ENCODE measurements around the gene SH3BP5.

SH3BP5 gene

DNA sequence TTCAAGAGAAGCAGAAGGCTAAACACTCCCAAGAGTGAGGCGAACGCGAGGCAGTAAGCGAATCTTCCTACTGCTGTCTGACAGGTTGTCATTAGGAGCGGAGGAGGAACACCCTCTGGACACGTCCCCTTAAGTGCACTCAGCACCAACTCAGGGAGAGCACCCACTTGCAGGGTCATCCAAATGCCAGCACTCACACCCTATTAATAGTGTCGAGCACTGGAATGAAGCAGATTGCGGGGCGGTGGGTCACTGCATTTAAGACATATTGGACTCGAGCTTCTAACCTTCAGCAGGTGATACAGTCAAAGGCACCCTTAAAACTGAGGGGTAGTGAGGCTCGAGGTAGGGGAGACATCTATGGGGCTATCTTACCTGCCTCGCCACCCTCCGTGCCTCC lies 28.7 kb downstream of the SH3BP5 start:
- Mint-ChIP-seq H3K9me3 (no peaks in the 10 kb centered on the region), H3K4me3 (peak overlapping the region; percentile 7), H3K27ac (no peak overlapping the region), H3K27me3 (no peaks in the 10 kb centered on the region), H3K4me1 (peaks cover 27% of the 10 kb centered on the region), H3K36me3 (ENCODE audit: low read depth) (peaks cover 1% of the 10 kb centered on the region)
- ATAC-seq (no peak), DNase-seq (no peak)

DNA sequence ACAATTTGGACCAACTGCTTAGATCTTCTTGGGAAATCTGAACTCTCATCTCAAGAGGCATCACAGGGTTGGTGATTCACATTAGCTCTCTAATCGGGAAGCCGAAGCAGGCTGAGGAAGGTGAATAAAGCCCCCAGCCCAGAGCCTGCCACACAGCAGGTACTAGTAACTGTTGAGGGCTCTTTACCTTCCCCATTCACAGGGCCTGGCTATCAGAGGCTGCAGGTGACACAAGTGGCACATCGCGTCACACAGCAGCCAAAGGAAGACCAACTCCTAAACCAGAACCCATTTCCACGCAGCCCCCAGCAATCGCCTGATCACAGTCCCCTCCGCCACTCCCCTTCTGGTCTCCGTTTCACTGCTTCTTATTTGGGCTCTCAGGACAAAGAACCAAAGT lies 29.2 kb downstream of the SH3BP5 start:
- Mint-ChIP-seq H3K36me3 (ENCODE audit: low read depth) (peaks cover 2% of the 10 kb centered on the region), H3K9me3 (no peaks in the 10 kb centered on the region), H3K27ac (no peak overlapping the region), H3K4me1 (peaks cover 29% of the 10 kb centered on the region), H3K4me3 (no peak overlapping the region), H3K27me3 (no peaks in the 10 kb centered on the region)
- no peak for ATAC-seq
- DNase-seq: no peak

DNA sequence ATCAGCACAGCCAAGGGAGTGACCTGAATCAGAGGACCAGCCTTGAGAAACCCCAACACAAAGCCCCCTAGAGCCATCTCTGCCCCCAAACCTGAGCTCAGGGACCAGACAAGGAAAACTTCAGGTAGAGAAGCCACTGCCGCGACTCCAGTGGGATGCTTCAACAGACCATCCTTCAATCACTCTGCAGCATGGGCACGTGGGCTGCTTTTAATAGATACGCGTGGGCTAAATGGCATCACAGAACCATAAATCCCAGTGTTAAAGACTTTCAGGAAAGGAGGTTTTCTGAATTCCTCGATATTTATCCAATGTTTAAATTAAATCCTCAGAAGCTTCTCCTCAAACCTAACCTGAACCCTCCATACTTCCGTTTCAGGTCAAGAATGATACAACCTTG lies 30.6 kb downstream of the SH3BP5 start:
- Mint-ChIP-seq H3K9me3 (no peaks in the 10 kb centered on the region), H3K36me3 (ENCODE audit: low read depth) (peaks cover 2% of the 10 kb centered on the region), H3K4me3 (no peak overlapping the region), H3K27me3 (no peaks in the 10 kb centered on the region), H3K27ac (no peak overlapping the region), H3K4me1 (peaks cover 35% of the 10 kb centered on the region)
- ATAC-seq (no peak), DNase-seq (no peak)

DNA sequence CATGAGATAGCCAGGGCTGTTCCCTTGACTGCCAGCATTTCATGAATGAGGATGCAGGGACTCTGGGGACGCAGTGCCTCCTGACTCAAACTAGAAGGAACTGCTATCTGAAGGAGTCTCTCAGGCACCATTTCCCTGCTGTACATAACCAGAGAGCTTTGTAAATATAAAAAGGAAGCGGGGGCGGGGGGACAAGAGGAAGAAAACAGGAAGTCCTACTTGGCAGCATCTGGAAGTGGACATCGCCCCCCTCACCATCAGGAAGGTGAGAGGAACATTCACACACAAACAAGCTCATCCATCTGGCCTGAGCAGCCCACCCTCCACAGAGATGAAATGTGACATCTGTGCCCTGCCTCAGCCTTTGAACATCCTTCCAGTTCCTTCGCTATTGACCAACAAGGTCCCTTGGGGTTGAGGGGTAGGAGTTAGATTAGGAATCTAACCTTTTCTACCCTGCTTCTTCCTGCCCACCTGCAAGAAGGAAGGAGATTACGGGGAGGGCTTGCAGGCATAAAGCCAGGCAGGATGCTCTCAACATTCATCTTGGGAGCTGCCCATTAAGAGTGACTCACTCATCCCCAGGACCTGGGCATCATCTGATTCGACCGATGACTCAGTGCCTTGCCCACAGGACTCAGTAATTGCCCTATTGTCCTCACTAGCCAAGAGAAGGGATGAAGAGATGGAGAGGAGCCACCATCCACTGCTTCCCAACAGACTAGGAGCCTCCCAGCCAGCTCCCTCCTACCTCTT lies 31.9 kb downstream of the SH3BP5 start:
- H3K27ac Mint-ChIP-seq: no peak overlapping the region
- DNase-seq (no peak), ATAC-seq (no peak)
- H3K27me3 Mint-ChIP-seq: no peaks in the 10 kb centered on the region
- H3K9me3 Mint-ChIP-seq: no peaks in the 10 kb centered on the region
- peaks cover 2% of the 10 kb centered on the region for H3K36me3 Mint-ChIP-seq (ENCODE audit: low read depth)
- H3K4me1 Mint-ChIP-seq: peaks cover 39% of the 10 kb centered on the region
- H3K4me3 Mint-ChIP-seq: no peak overlapping the region

DNA sequence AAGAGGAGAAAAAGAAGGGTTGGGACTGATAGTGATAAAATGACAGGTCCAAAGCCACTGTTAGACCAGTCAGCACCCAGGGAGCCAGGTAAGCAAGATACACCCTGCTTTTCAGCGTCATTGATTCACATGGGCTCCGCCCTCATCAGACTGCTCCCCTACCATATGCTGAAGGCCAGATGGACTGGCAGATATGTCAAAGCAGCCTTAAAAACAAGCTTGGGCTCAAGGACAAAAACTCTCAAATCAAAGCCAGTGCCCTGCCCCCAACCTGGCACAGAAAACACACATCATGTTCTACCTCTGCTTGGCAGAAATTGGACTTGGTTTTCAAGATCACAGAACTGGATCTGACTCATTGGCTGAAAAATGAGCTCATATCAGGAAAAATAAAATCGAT lies 33.4 kb downstream of the SH3BP5 start:
- DNase-seq (no peak), ATAC-seq (no peak)
- H3K9me3 Mint-ChIP-seq: no peaks in the 10 kb centered on the region
- peaks cover 47% of the 10 kb centered on the region for H3K4me1 Mint-ChIP-seq
- no peak overlapping the region for H3K4me3 Mint-ChIP-seq
- H3K36me3 Mint-ChIP-seq (ENCODE audit: low read depth): peaks cover 4% of the 10 kb centered on the region
- no peaks in the 10 kb centered on the region for H3K27me3 Mint-ChIP-seq
- no peak overlapping the region for H3K27ac Mint-ChIP-seq

DNA sequence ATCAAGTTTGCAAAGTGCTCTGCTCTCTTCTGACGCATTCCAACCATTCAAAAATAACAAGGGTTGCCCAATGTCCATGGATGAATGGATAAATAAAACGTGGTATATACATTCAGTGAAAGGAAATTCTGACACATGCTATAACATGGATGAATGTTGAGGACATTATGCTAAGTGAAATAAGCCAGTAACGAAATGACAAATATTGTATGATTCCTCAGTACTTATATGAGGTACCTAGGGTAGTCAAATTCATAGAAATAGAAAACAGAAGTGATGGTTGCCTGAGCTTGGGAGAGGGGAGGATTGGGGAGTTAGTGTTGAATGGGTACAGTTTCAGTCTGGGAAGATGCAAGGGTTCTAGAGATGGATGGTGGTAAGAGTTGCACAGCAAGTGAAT lies 33.9 kb downstream of the SH3BP5 start:
- peaks cover 47% of the 10 kb centered on the region for H3K4me1 Mint-ChIP-seq
- DNase-seq (no peak), ATAC-seq (no peak)
- no peak overlapping the region for H3K4me3 Mint-ChIP-seq
- H3K27me3 Mint-ChIP-seq: no peaks in the 10 kb centered on the region
- H3K27ac Mint-ChIP-seq: peak overlapping the region; percentile 1
- H3K9me3 Mint-ChIP-seq: no peaks in the 10 kb centered on the region
- peaks cover 4% of the 10 kb centered on the region for H3K36me3 Mint-ChIP-seq (ENCODE audit: low read depth)

DNA sequence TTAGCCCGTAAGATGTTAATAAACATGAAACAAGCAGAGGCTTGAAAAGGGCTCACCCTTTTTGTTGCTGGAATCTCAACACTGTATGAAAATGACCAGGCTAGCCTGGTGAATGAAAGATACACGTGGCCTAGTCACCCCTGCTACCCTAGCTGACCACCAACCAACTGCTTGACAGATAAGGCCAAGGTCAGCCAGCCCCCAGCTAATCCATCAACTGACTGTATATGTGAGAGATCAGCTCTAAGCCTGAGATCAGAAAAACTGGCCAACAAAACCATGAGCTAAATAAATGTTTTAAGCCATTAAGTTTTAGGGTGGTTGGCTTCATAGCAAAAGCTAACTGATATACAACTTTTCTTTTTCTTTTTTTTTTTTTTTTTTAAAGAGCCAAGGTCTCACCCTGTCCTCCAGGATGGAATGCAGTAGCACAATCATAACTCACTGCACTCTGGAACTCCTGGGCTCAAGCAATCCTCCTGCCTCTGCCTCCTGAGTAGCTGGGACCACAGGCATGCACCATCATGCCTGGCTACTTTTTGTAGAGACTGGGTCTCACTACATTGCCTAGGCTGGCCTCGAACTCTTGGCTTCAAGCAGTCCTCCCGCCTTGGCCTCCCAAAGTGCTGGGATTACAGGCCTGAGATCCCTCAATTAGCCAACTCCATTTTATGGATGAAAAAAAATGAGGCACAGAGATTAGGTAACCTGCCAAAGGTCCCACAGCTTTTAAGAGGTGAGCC lies 34.6 kb downstream of the SH3BP5 start:
- H3K4me3 Mint-ChIP-seq: no peak overlapping the region
- H3K27ac Mint-ChIP-seq: no peak overlapping the region
- no peak for ATAC-seq
- no peaks in the 10 kb centered on the region for H3K9me3 Mint-ChIP-seq
- peaks cover 4% of the 10 kb centered on the region for H3K36me3 Mint-ChIP-seq (ENCODE audit: low read depth)
- DNase-seq: no peak
- H3K27me3 Mint-ChIP-seq: no peaks in the 10 kb centered on the region
- peaks cover 52% of the 10 kb centered on the region for H3K4me1 Mint-ChIP-seq

DNA sequence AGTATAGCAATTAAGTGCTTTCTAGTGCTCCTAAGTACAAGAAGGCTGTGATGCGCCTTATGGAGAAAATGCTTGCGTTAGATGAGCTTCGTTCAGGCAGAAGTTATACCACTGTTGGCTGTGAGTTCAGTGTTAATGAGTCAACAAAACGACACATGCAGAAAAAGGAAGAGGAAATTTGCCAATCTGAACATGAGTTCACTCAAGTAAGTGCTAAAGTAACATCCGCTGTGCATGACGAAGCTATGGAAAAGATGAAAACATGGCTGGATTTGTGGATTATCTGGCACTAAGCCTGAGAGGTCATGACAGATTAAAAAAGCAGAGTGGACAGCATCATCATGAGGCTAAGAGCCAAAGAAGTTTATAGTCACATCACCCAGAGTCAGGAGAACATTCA lies 36.9 kb downstream of the SH3BP5 start:
- Mint-ChIP-seq H3K27me3 (no peaks in the 10 kb centered on the region), H3K9me3 (no peaks in the 10 kb centered on the region), H3K4me3 (no peak overlapping the region), H3K36me3 (ENCODE audit: low read depth) (peaks cover 4% of the 10 kb centered on the region), H3K4me1 (peaks cover 65% of the 10 kb centered on the region), H3K27ac (no peak overlapping the region)
- no peak for DNase-seq
- no peak for ATAC-seq

DNA sequence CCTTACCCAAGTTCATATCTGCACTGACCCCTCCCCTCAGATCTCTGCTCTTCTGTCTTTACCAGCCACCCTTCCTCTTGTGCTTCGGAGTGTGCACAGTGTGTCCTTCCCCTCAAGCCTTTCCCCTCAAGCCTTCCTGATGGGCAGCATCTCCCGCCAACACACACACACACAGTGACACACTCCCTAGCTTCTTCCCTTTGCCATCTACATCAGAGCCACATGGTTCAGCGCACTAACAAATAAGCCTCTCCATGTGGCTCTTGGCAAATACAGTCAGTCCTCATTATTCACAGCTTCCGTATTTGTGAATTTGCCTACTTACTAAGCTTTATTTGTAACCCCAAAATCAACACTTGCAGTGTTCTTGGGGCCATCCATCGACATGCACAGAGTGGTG lies 37.5 kb downstream of the SH3BP5 start:
- Mint-ChIP-seq H3K27ac (no peak overlapping the region), H3K36me3 (ENCODE audit: low read depth) (peaks cover 4% of the 10 kb centered on the region), H3K9me3 (no peaks in the 10 kb centered on the region), H3K4me1 (peaks cover 65% of the 10 kb centered on the region), H3K4me3 (no peak overlapping the region), H3K27me3 (no peaks in the 10 kb centered on the region)
- ATAC-seq (no peak), DNase-seq (no peak)

DNA sequence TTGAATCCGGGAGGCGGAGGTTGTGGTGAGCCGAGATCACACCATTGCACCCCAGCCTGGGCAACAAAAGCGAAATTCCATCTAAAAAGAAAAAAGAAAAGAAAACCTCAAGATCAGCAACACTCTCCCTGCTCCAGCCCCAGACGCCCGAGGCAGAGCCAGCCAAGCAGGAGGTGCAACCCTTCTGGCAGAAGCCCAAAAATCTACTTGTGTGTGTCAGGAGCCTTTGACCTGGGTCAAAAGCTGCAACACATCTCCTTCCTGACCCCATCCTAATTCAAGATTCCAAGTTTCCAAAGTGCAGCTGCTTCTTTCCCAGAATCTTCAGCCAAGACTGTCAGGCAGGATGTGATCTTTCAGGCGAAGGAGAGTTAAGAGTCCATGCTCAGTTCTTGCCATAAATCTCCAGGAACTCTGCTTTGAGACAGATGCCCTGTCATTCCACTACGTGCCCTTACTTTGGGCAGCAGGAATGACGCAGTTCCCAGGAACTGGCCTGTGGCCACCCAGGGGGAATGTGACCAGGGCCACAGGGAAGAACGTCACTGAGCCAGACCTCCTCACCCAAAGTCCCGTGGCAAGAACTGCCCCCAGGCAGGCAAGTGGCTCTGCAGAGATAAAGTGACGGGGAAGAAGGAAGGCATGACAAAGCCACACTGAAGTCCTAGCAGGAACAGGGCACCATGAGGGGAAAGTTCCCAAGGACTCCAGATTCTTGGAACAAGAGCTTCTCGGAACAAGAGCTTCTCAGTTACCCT lies 39.4 kb downstream of the SH3BP5 start:
- no peaks in the 10 kb centered on the region for H3K9me3 Mint-ChIP-seq
- H3K27me3 Mint-ChIP-seq: no peaks in the 10 kb centered on the region
- peaks cover 2% of the 10 kb centered on the region for H3K36me3 Mint-ChIP-seq (ENCODE audit: low read depth)
- no peak for DNase-seq
- ATAC-seq: no peak
- peaks cover 72% of the 10 kb centered on the region for H3K4me1 Mint-ChIP-seq
- H3K4me3 Mint-ChIP-seq: no peak overlapping the region
- H3K27ac Mint-ChIP-seq: peak overlapping the region; percentile 18

DNA sequence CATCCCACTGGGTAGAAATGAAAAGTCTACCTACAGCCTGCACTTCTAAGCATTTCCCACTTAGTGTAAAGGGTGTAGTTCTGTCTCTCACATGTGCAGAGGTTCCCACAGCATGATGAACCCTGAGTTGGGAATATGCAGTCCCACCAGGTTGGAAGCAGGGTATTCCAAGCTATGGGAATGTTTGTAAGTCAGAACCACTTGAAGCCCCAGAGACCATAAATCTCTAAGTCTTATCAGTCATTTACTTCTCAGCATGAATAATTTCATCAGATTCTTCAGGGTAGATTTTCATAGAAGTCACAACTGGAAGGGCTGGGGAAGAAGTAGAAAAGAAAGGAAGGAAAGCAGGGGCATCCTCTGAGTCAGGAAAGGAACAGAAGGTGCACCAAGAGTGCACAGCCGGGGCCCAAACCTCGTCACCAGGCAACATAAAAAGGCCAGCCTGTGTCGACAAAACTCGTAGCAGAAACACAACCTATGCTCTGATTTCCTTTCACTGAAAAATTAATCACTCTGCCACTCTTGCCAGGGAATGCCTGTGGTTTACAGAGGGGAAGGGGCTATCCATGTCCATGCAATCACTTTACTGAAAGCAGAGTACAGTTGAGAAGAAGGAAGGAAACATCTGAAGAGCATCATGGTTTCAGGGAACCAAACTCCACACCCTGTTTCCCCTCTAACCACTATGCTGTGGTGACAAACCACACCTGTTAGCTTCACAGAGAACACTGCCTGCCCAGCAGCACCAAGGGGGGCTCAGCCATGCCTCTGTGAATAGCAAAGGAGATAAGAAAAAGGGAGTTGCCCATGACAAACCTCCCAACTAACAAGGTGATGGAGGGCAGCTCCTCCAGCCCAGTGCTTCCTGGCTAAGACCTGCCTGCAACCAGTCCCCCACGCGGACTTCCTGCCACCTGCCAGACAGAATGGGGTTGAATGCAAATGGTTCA lies 40.5 kb downstream of the SH3BP5 start:
- H3K4me3 Mint-ChIP-seq: peak overlapping the region; percentile 37
- H3K9me3 Mint-ChIP-seq: no peaks in the 10 kb centered on the region
- H3K36me3 Mint-ChIP-seq (ENCODE audit: low read depth): peaks cover 2% of the 10 kb centered on the region
- DNase-seq (peak; percentile 64), ATAC-seq (peak; percentile 95)
- H3K27ac Mint-ChIP-seq: peak overlapping the region; percentile 78
- peaks cover 68% of the 10 kb centered on the region for H3K4me1 Mint-ChIP-seq
- no peaks in the 10 kb centered on the region for H3K27me3 Mint-ChIP-seq

DNA sequence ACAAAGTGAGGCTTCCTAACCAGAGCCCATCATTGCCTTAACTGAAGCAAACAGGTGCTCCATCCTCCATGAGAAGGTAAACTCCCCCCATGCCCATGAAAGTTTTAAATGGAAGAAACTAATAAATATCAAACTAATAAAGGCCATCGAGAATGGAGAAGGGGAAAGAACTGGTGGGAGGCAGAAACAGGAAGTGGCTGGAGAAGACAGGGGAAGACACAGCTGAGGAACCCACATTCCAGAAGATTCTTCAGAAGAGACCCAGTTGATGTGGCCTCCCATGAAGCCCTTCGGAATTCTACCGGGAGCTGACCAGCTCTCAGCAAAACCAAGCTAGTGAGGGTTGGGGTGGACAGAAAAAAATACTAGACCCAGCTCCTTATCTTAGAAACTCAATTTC lies 41.6 kb downstream of the SH3BP5 start:
- H3K4me1 Mint-ChIP-seq: peaks cover 64% of the 10 kb centered on the region
- no peak overlapping the region for H3K4me3 Mint-ChIP-seq
- no peaks in the 10 kb centered on the region for H3K27me3 Mint-ChIP-seq
- ATAC-seq (no peak), DNase-seq (no peak)
- H3K36me3 Mint-ChIP-seq (ENCODE audit: low read depth): peaks cover 2% of the 10 kb centered on the region
- no peaks in the 10 kb centered on the region for H3K9me3 Mint-ChIP-seq
- H3K27ac Mint-ChIP-seq: no peak overlapping the region

DNA sequence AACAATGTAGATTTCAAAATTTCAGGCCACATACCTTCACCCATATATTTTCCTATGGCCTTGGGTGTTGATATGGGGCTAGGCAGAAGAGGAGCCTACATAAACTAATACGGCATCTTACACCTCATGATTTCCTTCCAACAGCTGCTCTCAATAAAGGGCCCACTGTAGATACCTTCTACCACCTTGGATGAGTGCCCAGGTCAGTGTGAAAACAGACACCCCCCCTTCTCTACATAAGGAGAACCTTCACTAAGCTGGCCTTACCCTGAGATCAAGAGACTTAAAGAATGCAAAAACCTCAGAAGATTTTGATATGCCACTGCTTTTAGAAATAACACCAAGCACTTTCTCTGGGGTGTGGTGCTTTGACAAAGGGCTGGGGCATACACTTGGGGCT lies 42.7 kb downstream of the SH3BP5 start:
- no peak for ATAC-seq
- H3K27me3 Mint-ChIP-seq: no peaks in the 10 kb centered on the region
- H3K9me3 Mint-ChIP-seq: no peaks in the 10 kb centered on the region
- peaks cover 55% of the 10 kb centered on the region for H3K4me1 Mint-ChIP-seq
- H3K4me3 Mint-ChIP-seq: no peak overlapping the region
- no peak for DNase-seq
- H3K36me3 Mint-ChIP-seq (ENCODE audit: low read depth): no peaks in the 10 kb centered on the region
- H3K27ac Mint-ChIP-seq: no peak overlapping the region
